GM12891 (cell line): ENCODE results near the gene FHOD1.

Source experiments
- POLR2A ChIP-seq: IDR thresholded peaks from 2 replicates; pipeline ENCODE4 v1.6.1; 2011; ENCODE audit warnings: low read depth, low read length, control low read depth
- POLR2AphosphoS5 ChIP-seq: IDR thresholded peaks from 2 replicates; pipeline ENCODE4 v1.6.1; 2011; ENCODE audit warnings: low read depth, low read length, control low read depth
- POU2F2 ChIP-seq: IDR thresholded peaks from 2 replicates; pipeline ENCODE4 v1.6.1; 2011; ENCODE audit warnings: low read depth, mild to moderate bottlenecking, control low read depth, low read length, moderate library complexity
- SPI1 ChIP-seq: IDR thresholded peaks from 2 replicates; pipeline ENCODE4 v1.6.1; 2011; ENCODE audit warnings: low read depth, low read length, control low read depth
- TAF1 ChIP-seq: IDR thresholded peaks from 2 replicates; pipeline ENCODE4 v1.6.1; 2011; ENCODE audit warnings: low read depth, low read length, control low read depth

GRCh38 chr16:67277999-67278772, 30.9 kb upstream of the FHOD1 start:
- TF ChIP-seq POLR2A (no peak), TAF1 (no peak), POLR2AphosphoS5 (no peak), POU2F2 (no peak), SPI1 (no peak)
